ENCODE data around the gene SCN4A.

DNA sequence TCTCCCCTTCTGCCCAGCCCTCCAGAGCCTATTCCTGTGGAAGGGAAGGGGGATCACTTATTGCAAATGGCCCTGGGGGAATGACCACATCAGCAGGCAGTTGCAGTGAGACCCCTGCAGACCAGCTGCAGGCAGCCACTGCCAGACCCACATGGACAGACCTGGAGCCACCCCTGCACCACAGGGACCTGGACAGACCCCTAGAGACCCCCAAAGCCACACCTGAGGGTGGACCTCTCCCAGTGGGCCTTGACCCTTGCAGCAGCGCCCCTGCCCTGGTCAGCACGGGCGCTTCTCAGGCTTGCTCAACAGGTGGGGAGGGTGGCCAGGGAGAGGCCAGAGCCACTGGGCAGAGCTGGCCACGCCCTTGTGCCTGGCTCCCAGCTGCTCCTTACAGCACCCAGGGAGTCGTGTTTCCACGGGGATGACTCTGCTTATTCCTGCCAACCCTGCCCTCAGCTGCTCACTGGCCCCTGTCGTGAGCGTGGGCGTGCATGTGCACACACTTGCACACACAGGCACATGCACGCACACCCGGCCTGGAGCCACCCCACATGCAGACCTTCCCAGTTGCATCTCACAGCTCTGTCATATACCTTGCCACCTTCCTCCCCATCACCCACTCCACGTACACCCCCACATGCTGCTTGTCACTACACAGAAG is 1.3 kb upstream of the SCN4A start:
- no peak for TF ChIP-seq CTCF (conservative IDR thresholded peaks at IDR 0.05)
- no peak for TF ChIP-seq EZH2 (IDR thresholded peaks at IDR 0.05; ENCODE audit: low read depth)

Measured in PC-9 (cell line).